NCI-H128 (cell line): Measurements from ENCODE around the gene DCAF11.
"Not testable (repeated sequence)": the region's sequence is repeated elsewhere in the genome, so short reads cannot be mapped to it uniquely, and the experiment has no call there.

Source experiments
- DNase-seq: peaks from one replicate; lab custom pipeline; 2025; ENCODE audit not compliant: unreplicated experiment; lab: John Stamatoyannopoulos, UW

Gene DCAF11

DNA sequence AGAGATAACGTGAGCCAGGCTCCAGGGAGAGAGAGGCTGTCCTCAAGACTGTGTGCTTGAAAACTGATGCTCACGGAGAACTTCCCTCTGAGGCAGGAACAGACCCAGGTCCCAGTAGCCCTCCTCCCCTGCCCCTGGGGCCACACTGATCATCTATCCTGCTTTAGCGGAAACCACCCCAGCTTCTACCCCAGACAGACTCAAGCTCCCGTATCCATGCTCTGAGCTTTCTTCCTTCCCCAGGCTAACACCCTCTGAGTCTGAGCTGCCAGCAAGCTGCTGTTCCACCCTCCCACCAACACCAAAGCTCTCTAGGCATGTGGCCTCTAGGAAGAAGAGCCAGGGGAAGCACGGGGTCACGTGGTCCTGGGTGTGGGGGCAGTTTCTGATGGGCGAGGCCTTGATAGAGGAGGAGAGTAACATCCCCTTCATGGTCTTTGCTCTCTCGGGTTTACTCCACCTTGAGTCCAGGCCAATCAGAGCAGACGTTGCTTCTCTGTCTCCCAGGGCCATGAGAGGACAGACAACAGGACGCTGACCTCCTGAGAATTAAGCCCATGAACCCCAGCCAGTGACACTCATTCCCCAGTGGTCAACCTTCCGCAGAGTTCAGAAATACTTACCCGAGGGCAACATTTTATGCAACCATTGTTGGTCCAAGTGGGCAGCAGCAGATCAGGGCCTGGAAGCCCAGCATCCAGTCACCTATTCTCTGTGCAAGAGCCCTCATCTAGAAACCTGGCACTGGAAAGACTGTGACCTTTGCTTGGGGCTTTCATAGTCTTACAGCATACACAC is 19.1 kb upstream of the DCAF11 start:
- no peak for DNase-seq

DNA sequence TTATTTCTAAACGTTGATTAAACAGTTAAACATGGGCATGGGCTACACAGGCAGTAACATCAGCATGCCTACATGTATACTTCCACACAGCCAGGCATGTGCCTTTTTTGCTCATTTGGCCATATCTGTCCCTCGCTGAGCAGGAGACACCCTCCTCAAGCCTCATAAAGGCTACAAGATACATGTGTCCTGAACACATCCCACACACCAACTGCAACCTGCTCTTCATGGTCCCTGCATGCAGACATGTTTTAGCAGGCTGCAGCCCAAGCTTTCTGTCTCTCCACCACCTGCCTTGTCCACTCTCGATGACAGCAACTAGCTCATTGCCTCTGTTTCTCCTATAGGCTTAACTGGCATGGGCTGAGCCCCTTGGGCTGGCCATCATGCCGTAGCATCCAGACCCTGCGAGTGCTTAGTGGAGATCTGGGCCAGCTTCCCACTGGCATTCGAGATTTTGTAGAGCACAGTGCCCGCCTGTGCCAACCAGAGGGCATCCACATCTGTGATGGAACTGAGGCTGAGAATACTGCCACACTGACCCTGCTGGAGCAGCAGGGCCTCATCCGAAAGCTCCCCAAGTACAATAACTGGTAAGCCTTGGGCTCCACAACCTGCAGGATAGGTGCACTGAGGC is 17.9 kb upstream of the DCAF11 start:
- no peak for DNase-seq

DNA sequence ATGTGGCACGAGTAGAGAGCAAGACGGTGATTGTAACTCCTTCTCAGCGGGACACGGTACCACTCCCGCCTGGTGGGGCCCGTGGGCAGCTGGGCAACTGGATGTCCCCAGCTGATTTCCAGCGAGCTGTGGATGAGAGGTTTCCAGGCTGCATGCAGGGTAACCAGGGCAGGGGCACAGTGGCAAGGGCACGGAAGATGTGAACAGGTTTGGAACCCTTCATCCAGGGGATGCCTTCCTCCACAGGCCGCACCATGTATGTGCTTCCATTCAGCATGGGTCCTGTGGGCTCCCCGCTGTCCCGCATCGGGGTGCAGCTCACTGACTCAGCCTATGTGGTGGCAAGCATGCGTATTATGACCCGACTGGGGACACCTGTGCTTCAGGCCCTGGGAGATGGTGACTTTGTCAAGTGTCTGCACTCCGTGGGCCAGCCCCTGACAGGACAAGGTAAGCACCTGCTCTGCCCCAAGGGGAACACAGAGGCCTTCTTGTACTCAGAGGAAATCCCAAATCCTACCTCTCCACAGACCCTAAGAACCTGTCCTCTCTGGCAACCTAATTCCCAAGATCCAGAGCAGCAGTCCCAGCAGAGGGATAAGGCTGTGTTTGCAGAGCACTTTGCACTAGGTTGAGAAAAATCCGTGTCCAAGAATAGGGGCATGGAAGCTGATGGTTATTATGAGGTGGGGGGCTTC is 16.2 kb upstream of the DCAF11 start:
- no peak for DNase-seq

DNA sequence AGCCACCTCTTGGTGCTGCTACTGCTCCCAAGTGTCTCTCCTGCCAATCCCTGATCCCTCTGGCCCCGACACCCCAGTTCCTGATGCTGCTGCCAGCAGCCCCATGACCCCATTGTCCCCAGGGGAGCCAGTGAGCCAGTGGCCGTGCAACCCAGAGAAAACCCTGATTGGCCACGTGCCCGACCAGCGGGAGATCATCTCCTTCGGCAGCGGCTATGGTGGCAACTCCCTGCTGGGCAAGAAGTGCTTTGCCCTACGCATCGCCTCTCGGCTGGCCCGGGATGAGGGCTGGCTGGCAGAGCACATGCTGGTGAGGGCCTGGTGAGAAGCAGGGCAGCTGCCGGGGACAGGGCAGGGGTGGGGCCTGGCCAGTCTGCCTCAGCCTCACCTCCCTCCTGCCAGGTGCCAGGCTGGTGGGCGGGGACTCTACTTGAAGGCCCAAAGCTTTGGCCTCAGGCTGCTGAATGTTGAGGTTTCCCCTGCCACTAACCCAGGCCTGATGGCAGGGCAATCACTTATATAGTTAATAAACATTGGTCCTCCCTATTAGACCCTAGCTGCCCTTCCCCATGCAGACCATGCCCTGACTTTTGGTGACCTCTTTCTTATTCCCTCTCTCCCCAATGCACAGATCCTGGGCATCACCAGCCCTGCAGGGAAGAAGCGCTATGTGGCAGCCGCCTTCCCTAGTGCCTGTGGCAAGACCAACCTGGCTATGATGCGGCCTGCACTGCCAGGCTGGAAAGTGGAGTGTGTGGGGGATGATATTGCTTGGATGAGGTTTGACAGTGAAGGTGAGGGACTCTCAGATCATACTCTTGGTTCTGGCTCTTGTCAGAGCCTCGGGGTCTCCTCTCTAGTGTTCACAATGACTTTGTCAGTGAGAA is 15.4 kb upstream of the DCAF11 start:
- DNase-seq: no peak

DNA sequence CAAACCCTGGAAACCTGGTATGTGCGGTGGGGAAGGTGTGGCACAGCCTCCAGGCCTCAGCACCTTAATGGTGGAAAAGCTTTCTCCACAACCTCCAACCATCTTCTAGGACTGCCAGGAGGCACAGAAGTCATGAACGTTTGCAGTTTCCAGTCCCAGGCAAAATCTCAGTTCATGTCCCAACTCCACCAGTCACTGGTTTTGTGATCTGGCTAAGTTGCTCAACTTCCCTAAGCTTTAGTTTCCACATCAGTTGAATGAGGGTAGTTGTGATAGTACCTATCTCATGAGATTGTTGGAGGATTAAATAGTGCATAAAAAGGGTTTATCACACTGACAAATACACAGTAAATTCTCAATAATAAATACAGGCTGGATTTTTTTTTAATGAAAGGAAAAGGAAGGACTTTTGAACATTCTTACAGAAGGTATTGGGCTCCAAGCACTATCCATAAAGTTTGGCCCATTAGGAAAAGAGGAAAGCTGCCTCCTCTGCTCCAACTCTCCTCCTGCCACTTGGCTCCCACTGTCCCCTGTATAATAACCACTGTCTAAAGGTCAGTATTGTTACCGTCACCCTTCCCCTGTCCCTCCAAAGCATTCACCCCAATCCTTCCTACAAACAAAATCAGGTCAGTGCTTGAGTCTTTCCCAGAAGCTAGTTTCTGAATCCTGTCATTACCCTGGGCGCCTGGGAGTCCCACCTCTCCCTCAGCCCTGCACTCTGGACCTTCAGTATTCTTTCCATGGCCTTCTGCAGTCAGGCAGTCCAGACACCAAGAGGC is 14.2 kb upstream of the DCAF11 start:
- DNase-seq: no peak

DNA sequence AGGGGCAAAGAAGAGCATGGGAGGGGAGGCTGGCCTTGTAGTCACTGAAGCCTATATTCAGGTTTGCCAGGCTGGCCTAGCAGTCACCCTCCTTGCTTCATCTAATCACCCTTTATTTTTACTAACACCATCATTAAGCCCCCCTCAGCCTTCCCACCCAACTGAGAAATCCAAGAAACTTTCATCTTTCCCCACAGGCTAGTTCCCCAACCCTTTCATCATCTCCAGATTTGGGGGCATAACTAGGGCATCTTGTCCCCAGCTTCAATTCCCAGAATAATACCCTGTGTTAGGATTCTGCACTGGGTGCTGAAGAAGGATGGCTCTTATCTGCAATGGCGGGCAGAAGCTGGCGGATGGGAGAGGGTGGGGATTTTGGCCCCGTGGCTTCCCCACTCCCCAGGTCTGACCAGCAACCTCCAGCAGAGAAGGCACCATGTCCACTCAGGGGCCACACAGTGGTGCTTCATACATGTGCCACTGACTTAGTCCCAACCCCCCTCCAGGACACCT is 13.5 kb upstream of the DCAF11 start:
- no peak for DNase-seq

DNA sequence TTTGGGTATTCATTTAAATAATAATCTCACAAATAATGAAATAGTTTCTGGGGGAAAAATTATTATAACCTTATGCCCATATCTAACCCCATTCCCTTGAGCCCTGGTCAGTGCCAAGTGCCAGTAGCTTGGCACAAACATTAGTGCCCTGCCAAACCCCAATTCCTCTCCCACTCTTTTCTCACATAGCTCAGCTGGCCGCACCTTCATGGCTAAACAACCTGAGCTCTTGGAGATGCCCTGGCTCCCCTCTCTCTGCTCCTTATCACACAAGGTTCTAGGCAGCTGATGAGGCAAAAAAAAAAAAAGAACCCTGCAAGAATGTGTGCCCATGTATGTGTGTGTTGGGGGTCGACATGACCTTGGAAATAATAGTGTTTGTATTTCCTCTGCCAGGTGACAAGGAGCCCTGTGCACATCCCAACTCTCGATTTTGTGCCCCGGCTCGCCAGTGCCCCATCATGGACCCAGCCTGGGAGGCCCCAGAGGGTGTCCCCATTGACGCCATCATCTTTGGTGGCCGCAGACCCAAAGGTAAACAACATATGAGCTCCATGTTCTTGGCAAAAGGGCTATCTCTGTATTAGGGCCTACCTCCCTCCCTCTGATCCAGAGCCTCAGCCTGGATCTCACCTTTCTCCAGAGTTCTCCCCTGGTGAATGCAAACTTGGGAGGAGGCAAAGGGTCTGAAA is 12.1 kb upstream of the DCAF11 start:
- no peak for DNase-seq

DNA sequence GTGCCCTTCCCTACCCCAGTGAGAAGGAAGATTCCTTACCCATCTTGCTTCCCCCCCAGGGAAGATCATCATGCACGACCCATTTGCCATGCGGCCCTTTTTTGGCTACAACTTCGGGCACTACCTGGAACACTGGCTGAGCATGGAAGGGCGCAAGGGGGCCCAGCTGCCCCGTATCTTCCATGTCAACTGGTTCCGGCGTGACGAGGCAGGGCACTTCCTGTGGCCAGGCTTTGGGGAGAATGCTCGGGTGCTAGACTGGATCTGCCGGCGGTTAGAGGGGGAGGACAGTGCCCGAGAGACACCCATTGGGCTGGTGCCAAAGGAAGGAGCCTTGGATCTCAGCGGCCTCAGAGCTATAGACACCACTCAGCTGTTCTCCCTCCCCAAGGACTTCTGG is 11.1 kb upstream of the DCAF11 start:
- no peak for DNase-seq

DNA sequence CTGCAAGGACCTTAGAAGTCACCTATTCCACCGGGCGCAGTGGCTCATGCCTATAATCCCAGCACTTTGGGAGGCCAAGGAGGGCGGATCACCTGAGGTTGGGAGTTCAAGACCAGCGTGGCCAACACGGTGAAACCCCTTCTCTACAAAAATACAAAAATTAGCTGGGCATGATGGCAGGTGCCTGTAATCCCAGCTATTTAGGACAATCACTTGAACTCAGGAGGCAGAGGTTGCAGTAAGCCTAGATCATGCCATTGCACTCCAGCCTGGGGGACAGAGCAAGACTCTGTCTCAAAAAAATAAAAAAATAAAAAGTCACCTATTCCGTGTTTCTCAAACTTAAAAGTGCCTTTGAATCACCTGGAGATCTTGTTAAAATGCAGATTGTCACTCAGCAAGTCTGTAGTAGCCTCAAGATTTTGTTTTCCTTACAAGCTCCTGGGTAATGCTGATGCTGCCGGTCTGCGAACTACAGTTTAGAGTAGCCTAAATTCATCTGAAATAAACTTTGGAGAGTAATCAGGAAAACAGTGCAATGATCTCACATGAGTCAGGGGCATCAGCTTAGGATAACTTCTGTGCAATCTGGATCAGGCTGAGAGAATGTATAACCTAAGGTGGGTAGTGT is 8.9 kb upstream of the DCAF11 start:
- not testable (repeated sequence) for DNase-seq

DNA sequence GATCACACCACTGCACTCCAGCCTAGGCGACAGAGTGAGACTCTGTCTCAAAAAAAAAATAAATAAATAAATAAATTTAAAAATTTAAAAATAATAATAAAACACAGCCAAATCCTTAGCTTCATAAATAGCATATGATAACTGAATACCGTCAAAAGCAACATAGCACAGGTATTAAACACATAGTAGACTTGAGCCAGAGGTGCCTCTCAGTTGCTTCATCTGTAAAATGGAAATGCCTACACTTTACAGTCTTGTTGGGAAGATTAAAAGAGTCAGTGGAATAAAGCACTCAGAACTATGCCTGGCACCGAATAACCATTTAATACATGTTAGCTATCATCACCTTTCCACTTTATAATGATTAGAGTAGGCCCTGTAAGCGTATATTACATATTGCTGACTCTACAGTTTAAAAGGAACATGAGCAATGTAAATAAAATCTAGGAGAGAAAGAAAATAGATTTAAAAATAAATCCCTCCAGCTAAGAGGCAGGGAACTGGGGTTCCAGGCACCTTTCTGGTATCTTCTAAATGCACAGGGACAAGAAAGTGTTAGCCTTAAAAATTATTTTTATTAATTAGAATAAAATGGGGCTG is 7.8 kb upstream of the DCAF11 start:
- no peak for DNase-seq

DNA sequence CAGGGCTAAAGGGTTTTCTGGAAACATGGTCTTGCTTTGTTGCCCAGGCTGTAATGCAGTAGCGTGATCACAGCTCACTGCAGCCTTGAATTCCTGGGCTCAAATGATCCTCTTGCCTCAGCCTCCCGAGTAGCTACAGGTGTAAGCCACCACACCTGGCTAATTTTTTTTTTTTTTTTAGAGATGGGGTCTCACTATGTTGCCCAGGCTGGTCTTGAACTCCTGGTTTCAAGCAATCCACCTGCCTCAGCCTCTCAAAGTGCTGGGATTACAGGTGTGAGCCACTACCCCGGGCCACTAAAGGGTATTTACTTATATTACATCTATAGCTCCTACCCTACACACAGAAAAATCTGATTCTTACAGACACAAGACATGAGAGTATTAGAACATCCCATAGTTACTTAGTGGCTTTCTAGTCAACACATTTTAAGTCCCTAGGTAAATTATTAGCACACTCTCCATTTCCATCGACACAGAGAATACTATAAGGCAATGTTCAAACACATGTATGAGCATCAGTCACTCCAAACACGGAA is 6.2 kb upstream of the DCAF11 start:
- DNase-seq: no peak

DNA sequence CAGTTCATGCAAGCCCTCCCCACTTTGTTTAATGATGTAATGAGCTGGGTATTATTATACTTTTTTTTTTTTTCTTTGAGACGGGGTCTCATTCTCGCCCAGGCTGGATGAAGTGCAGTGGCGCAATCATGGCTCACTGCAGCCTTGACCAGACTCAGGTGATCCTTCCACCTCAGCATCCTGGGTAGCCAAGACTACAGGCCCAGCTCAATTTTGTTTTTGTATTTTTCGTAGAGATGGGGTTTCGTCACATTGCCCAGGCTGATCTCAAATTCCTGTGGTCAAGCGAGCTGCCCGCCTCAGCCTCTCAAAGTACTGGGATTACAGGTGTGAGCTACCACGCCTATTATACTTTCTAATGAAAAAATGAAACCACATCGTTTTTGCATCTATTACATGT is 4.5 kb upstream of the DCAF11 start:
- DNase-seq: no peak

DNA sequence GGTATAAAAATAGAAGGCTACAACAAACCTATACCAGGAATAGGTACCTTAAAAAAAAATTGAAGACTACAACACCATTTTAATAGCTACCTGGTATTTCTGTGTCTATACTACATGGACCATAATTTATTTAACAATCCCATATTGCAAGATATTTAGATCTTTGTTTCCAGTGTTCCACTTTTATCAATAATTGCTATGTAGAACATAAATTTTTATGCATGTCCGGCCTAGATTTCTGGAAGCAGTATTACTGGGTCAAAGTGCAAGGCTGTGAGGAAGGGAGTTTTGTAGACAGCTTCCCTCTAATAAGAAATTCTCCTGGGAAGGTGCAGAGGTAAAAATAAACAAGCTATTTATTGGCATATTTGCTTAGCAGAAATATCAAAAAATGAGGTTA is 4.1 kb upstream of the DCAF11 start:
- DNase-seq: no peak

DNA sequence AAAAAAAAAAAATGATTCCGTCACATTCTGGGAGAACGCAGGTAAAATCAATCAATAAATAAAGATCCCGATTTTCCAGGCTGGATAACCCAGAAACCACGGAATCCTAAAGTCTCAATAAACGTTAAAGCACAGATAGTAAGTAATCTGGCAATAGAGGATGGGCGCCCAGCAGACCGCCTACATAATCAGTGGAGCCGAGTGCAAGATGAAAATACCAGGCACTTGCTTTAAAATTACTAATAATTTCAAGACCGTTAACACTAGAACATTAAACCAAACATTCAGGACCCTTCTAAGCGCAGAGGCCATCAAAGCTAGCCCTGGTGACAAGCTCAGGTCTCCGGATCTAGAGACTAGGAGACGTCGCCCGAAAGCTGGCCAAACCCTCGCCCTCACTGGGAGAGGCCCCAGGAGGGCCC is 1.2 kb upstream of the DCAF11 start:
- no peak for DNase-seq

DNA sequence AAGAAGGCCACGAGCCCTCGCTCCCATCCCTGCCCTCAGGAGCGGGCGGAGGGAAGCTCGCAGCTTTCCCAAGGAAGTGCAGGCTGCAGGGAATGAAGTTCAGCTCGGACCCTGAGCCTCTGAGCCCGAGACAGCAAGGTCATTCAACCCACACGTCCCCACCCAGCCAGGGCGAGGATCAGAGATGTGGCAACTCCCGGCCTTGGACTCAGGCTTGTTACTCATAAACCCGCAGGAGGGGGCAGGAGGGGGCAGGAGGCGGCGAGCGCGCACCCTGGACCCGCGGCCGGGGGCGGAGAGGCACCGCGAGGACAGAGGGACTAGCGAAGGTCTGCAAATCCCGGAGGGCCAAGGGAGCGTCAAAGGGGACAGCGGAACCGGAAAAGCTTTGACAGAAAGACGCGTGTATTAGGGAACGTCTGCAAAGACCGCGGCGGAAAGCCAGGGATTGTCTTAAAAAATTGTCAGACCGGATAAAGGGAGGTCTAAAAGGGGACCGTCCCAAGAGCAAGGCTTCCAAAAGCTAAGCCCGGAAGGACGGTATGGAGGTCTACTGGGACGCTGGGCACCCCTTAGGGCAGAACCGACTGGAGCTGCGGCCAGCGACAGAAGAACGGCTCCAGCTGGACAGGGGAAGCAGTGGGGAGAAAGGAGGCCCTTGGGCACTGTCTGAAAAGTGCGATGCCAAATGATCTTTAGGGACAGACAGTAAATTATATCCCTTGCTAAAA is 611 bp upstream of the DCAF11 start:
- peak; percentile 59 for DNase-seq

DNA sequence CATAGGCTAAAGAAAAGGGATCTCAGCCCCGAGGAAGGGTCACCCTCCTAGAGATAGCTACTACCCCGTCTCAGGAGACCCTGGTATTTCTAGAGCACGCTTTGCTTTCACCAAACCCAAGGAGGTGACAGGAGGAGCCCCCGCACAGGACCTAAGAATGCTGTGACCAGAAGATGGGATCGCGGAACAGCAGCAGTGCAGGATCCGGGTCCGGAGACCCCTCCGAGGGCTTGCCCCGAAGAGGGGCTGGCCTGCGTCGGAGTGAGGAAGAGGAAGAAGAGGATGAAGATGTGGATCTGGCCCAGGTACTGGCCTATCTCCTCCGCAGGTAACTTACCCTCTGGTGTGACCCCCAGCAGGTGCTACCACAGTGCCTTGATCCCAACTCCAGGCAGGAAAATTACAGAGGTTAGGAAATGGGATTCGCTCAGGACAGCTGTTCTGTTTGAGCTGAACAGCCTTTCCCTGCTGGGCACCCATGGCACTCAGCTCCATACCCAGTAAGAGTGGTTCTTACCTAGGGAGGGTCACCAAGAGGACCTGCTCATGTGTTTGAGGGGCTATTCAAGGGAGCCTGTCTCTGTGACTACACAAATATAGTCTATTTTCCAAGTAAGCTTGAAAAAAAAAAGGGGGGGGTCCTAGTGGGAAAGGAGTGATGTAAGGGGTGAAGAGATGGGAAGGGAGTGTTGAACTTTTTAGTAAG is 998 bp downstream of the DCAF11 start:
- DNase-seq: no peak

DNA sequence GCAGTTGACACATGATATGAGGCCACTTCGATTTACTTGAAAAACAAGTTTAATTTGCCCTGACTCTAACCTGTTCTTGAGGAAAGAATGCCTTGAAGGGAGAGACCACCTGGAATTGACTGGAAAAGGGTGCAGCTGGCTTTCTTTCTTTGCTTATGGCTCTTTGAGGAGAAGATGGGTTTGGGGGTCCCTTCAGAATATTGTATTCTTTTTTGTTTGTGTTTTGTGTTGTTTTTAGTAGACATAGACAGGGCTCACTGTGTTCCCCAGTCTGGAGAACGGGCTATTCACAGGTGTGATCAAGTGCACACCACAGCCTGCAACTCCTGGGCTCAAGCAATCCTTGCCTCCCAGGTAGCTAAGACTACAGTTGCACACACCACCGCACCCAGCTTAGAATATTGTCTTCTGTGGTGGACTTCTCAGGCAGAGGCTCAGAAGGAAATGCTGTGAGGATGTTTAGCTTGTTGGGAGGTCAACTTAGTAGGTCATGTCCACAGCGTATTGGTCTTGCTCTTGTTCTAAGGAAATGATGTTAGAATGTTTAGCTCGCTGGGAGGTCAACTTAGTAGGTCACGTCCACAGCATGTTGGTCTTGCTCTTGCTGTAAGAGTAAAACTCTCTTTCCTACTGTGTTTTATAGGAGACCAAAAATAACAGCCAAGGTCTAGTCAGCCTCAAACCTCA is 1.7 kb downstream of the DCAF11 start:
- no peak for DNase-seq
